Activated CD8-positive, alpha-beta memory T cell treated with anti-CD3 and anti-CD28 coated beads, Interleukin-2, amount 50 U/mL, for 48 hours (primary cell): ENCODE data around the gene ATP10B.

Experiments
- DNase-seq: peaks from one replicate; pipeline ENCODE4 v3.0.0-alpha.2; 2020

Gene ATP10B

DNA sequence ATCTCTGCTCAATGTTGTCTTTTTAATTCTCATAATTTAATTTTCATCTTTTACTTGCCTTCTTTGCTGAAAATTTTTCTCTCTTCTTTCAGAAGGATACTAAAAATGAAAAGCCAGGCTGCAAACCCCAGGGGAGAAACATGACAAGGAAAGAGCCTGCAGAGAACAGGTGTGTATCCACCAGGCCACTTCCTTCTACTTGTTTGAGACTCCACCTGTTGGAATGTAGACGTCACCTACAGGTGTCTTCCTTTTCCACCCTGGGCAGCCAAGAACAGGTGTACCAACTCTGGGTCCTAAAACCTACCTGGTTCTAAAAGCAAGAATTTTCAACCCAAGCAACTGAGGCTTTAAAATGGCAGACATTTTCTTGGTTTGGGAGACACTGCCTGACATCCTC, 166.8 kb downstream of the ATP10B start:
- DNase-seq = no peak

DNA sequence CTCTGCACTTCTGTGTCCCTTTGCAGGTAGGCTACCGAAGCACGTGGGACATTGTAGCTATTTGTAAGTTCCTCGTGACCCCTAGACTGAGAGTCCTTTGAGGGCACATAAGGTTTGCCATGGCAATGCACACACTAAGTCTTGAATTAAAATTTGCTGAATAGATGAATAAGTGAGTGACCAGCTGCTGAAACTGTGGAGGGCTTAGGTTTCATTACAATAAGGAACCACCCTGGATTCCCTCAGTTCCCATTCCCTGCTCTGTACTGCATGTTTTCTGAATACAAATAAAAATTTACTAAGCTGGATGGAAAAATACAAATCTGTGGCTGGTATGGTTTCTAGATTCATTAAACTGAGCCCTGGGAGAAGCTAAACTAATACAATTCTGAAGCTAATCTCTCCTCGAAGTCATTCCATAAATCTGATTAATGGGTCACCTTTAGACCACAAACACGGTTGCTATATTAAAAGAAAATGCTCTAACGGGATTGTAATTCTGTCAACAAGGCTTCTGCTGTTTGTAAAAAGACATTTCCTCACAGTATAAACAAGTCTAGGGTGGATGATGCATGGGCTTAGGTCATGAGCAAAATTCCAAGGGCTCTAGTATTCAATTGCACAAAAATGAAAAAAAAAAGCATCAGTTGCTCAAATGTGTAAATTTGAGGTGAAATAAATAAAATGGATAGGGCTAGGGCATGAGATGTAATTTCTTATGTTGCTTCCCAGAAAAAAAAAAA, 172.3 kb downstream of the ATP10B start:
- no peak for DNase-seq

- DNase-seq = no peak
These were observed 176.0 kb downstream of the ATP10B start for GRCh38 chr5:160675988-160676387.

DNA sequence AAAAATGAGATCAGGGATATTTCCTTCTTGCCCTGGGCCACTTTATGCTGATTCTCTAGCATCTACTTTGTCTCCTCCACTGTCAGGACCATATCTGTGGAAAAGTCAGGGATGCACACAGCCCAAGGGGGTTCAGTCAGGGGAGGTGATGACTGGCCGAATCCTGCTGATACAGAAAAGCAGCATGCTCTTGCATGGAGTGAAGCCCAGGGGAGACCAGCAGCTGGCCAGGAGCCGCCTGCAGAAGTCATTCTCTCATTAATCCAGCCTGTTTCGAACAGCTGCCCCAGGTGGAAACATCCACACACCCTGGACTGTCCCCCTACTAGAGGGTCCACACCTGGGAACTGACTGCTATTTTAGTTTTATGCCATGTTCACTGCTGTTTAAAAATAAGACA, 177.1 kb downstream of the ATP10B start:
- no peak for DNase-seq

- DNase-seq = no peak
These were observed 179.5 kb downstream of the ATP10B start for GRCh38 chr5:160672521-160672920.

GRCh38 chr5:160668356-160668755, 183.7 kb downstream of the ATP10B start:
- no peak for DNase-seq

DNA sequence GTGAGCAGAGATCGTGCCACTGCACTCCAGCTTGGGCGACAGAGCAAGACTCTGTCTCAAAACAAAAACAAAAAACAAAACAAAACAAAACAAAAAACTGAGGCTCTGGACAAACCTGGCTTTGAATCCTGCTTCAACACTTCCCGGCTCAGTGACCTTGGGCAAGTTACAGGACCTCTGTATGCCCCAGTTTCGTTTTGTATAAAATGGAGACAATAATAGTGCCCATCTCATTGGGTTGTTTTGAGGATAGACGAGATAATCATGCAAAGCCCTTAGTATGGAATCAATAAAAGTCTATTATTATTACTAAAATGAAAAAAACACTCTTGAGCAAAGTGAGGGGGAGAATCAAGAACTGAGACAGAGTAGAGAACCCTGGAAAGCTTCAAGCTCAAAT, 184.9 kb downstream of the ATP10B start:
- DNase-seq = no peak

- no peak for DNase-seq
These were observed 186.6 kb downstream of the ATP10B start for GRCh38 chr5:160665460-160665859.

DNA sequence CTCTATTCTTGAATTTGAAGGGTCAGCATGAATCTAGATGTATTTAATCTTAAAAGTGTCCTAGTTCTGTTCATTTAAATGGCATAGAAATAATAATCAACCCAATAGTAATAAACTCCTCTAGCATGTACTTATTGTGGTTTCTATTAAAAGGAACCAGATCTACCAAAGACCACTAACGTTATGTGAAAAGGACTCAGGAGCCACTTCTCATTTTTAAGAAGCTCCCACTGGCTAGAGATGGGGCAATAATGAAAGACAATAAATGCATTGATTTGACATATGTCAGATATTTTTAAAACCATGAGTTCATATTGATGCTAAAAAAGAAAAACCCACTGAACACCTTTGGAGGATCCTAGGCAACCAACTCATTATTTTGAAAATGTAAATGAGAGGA, 191.9 kb downstream of the ATP10B start:
- no peak for DNase-seq

- DNase-seq = no peak
These were observed 194.2 kb downstream of the ATP10B start for GRCh38 chr5:160657622-160658458.

DNA sequence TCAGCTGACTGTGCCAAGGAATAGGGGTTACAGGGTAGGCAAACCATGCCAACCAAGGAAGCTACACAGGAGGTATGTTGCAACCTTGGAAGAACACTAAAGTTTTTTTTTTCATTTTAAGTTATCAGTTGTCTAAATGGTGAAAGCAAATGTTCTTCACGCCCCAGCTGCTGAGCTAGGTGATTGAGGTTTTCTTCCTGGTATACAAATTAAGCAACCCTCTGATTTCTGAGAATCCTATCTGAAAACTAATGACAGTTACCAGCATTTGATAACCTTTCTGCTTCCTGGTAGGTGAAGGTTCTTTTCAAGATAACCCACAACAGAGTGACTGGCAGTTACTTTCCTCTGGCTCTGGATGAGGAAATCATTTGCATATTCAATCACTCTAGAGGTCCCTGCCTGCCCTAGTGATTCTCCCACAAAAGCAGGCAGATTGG, 194.9 kb downstream of the ATP10B start:
- DNase-seq = no peak

DNA sequence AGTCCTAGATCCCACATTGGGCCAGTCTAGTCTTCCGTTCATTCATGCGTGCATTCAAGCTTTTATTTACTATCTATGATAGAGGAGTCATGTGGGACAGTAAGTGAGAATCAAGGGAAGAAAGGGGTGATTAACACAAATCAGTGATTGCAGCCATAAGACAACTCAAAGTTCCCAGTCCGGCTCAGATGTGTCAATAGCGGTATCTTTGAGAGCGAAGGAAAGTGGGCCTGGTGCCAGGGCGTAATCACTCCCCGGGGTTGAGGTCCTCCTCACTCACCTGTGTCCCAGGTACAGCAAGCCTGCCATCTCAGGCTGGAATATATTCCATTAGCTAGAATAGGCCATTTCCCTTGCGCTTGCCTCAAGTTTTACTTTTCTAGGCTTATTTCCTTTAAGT, 196.3 kb downstream of the ATP10B start:
- no peak for DNase-seq

DNA sequence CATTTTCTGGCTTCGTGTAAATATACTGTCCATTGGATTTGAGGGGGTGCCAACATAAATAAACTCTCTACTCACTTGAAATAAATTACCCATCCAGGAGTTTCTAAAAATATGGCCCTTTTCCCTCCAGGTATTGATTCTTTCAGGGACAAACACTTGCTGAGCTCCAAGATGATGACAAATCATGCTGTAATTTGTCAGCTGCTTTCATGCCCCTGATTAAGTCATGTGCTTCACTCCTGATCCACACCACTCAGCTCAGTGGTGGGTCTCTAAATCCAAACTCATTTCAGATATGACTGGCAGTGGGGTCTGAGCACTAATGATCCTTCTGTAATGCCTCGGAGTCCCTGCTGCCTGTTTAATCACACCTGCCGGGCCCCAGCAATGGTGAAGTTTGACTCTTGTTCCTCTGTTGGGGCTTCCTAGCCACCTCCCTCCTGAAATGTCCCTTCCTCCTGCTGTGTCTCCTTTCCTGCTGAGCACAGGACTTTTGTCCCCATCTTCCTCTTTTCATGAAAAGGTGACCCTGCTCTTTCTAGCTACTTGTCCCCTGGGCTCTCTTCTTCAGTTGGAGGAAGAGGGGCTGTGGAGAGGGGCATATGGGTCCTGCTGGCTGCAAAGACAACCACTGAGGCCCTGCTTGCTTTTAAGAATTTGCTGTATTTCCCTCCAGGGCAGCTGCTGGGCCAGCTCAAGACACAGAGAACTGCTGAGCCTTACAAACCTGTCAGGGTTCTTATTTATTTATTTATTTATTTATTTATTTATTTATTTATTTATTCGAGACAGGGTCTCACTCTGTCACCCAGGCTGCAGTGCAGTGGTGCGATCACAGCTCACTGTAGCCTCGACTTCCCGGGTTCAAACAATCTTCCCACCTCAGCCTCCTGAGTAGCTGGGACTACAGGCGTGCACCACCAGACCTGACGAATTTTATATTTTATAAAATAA, 200.0 kb downstream of the ATP10B start:
- DNase-seq = no peak

DNA sequence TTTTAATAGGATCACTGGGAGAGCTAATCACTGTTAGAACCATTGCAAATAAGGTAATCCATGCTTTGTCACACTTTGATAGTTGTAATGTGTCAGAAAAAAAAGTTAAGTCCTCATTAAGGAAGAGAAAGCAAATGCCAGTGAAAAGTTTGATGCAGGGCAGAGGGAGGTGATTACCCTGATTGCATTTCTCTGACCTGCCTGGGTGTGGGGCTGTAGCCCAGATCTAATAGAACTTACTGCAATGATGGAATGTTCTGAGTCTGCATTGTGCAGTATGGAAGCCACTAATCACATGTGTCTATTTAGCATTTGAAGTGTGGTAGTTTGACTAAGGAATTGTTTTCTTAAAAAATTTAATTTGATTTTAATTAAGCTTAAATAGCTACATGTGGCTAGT, 202.7 kb downstream of the ATP10B start:
- no peak for DNase-seq

DNA sequence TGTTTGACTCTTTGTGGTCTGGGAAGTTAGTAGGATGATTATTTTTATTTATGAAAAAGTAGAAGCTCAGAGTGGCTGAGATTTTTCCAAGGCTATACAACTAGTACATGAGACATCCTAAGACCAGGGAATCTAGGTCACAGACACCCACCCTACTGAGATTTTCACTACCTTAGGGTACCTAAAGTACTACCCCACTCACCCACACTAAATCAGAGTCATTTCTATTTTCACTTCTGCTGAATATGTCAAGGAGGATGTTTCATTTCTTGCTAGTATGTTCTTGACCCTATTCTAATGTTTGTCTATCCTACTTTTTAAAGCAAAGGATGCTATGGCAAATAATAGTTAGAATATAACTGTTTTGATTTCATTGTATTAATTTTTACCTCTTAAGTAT, 206.0 kb downstream of the ATP10B start:
- no peak for DNase-seq

GRCh38 chr5:160643616-160644240, 208.3 kb downstream of the ATP10B start:
- no peak for DNase-seq

DNA sequence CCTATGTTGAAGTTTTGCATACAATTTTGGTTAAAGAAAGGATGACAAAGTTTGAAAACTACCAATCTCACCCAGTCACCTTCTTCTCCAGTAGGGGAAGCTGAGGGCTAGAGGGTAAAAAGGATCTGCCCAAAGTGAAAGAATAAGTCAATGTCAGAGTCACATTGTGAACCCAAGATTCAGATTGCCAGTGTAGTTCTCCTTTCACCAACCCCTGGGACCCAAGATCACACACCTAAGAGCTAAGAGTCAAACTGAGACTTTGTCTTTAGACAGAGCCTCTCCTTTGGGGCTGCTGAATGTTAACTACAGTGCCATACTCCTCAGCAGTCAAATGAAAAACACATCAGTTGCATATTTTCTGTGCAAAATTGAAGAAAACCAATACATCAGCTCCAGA, 210.6 kb downstream of the ATP10B start:
- DNase-seq = no peak

GRCh38 chr5:160640406-160640805, 211.6 kb downstream of the ATP10B start:
- no peak for DNase-seq

DNA sequence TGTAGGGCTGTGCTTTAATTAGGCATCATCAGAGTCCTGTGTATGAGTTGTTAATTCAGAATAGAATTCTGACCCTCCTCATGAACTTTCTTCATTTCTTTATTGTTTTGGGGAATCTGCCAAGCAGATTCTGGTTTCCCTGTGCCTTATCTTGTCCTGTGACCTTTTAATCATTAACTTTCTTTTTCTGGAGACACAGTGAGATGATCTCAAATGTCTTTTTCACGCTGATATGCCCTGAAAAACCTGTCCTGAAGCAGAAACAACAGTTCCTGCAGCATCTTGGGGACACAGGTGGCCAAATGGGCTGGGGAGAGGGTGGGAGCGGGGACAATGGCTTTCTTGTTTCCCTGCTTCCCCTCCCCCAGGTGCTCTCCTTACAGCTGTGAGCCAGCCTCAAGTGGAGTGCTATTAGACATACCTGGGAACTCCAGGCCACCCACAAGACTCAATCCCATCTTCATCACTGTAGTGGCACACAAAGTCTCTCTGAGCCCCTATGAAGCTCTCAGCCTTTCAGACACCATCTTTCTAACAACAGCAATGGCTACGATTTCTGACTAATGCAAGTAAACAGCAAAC, 213.8 kb downstream of the ATP10B start:
- DNase-seq = no peak

- DNase-seq = no peak
These were observed 214.5 kb downstream of the ATP10B start for GRCh38 chr5:160637357-160638090.

GRCh38 chr5:160635663-160636062, 216.3 kb downstream of the ATP10B start:
- DNase-seq = no peak

- DNase-seq = no peak
These were observed 217.0 kb downstream of the ATP10B start for GRCh38 chr5:160635046-160635445.
